HEK293T (cell line): Measurements from ENCODE around the gene AGAP1.

Experiments used
- CTBP1 ChIP-seq: fragments of 450-650 bp; IDR thresholded peaks from 2 replicates; pipeline ENCODE4 v1.6.1; 2016; ENCODE audit warnings: borderline replicate concordance
- ELF4 ChIP-seq: fragments of 450-650 bp; IDR thresholded peaks from 2 replicates; pipeline ENCODE4 v1.6.1; 2017; ENCODE audit warnings: antibody characterized with exemption
- FOXM1 ChIP-seq: fragments of 450-650 bp; IDR thresholded peaks from 2 replicates; pipeline ENCODE4 v1.6.1; 2017; ENCODE audit warnings: mild to moderate bottlenecking, borderline replicate concordance
- LEF1 ChIP-seq: fragments of 450-650 bp; IDR thresholded peaks from 2 replicates; pipeline ENCODE4 v1.6.1; 2017; ENCODE audit warnings: mild to moderate bottlenecking, borderline replicate concordance
- NFRKB ChIP-seq: fragments of 450-650 bp; IDR thresholded peaks from 2 replicates; pipeline ENCODE4 v1.6.1; 2016; ENCODE audit warnings: mild to moderate bottlenecking, moderate library complexity
- SP1 ChIP-seq: fragments of 450-650 bp; IDR thresholded peaks from 2 replicates; pipeline ENCODE4 v1.6.1; 2017
- TARDBP ChIP-seq: fragments of 450-650 bp; IDR thresholded peaks from 2 replicates; pipeline ENCODE4 v1.6.1; 2016

GRCh38 chr2:235729557-235729947 is 235.7 kb downstream of the AGAP1 start:
- TF ChIP-seq TARDBP (no peak), NFRKB (no peak), FOXM1 (no peak), LEF1 (no peak), CTBP1 (no peak), ELF4 (no peak), SP1 (no peak)
